VCaP (cell line): ENCODE data around the gene B4GALNT3.

Source experiments
- H3K27ac ChIP-seq: fragments of 450-650 bp; 2 replicates; pipeline ENCODE4 v1.5.1; 2017
- CTCF ChIP-seq: fragments of 450-650 bp; conservative IDR thresholded peaks from 2 replicates; pipeline ENCODE4 v1.5.1; 2017; ENCODE audit warnings: mild to moderate bottlenecking, moderate library complexity

The B4GALNT3 gene

GRCh38 chr12:470133-470532 is 10.4 kb downstream of the B4GALNT3 start:
- H3K27ac ChIP-seq: no peak overlapping the region
- no peak for TF ChIP-seq CTCF

GRCh38 chr12:473198-473597 is 13.5 kb downstream of the B4GALNT3 start:
- TF ChIP-seq CTCF: no peak
- H3K27ac ChIP-seq: no peak overlapping the region

- TF ChIP-seq CTCF: no peak
- no peak overlapping the region for H3K27ac ChIP-seq
Measured at GRCh38 chr12:473863-474577, 14.3 kb downstream of the B4GALNT3 start.

- no peak for TF ChIP-seq CTCF
- no peak overlapping the region for H3K27ac ChIP-seq
Measured at GRCh38 chr12:475286-475685, 15.5 kb downstream of the B4GALNT3 start.

- no peak for TF ChIP-seq CTCF
- no peak overlapping the region for H3K27ac ChIP-seq
Measured at GRCh38 chr12:479161-479560, 19.4 kb downstream of the B4GALNT3 start.

- H3K27ac ChIP-seq: no peak overlapping the region
Measured at GRCh38 chr12:480831-481816, 21.4 kb downstream of the B4GALNT3 start.

More at GRCh38 chr12:480831-481816, 21.4 kb downstream of the B4GALNT3 start:
- no peak for TF ChIP-seq CTCF
